ENCODE measurements around the gene GART. TPM values are rescaled to one million over a fixed set of nuclear protein-coding genes. Genes with fewer than 3 reads are reported as not detected.
"Not testable (repeated sequence)": the region's sequence is repeated elsewhere in the genome, so short reads cannot be mapped to it uniquely, and the experiment has no call there.

Gene GART
- total RNA-seq, 1 donor from 2014 or later, result 58.2 TPM

DNA sequence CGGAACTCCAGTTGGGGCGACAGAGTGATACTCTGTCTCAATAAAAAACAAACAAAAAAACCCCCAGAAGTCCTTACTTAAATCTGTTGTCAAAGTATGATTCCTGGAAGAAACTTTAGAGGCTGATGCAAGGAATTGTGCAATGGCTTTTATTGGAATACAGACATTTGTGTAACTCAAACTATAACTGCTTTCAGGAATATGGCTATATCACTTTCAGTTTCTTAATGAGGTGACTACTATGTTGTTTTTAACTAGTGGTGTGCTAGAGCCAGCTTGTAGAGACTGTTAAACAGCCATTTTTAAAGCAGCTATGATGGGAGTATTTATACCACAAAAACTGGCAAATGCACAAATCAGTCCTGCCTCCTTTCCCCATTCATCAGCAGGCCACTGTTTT is 27.7 kb downstream of the GART start:
- DNase-seq (ENCODE audit: low spot score), result no peak
- no peaks in the 10 kb centered on the region for H3K9me3 Mint-ChIP-seq (ENCODE audit: low read depth)
- TF ChIP-seq, protein P1, sequence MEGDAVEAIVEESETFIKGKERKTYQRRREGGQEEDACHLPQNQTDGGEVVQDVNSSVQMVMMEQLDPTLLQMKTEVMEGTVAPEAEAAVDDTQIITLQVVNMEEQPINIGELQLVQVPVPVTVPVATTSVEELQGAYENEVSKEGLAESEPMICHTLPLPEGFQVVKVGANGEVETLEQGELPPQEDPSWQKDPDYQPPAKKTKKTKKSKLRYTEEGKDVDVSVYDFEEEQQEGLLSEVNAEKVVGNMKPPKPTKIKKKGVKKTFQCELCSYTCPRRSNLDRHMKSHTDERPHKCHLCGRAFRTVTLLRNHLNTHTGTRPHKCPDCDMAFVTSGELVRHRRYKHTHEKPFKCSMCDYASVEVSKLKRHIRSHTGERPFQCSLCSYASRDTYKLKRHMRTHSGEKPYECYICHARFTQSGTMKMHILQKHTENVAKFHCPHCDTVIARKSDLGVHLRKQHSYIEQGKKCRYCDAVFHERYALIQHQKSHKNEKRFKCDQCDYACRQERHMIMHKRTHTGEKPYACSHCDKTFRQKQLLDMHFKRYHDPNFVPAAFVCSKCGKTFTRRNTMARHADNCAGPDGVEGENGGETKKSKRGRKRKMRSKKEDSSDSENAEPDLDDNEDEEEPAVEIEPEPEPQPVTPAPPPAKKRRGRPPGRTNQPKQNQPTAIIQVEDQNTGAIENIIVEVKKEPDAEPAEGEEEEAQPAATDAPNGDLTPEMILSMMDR (IDR thresholded peaks at IDR 0.05), result no peak
- peaks cover 48% of the 10 kb centered on the region for H3K36me3 Mint-ChIP-seq (ENCODE audit: low read depth)
- no peak overlapping the region for H3K27ac Mint-ChIP-seq (ENCODE audit: unreplicated experiment)
- no peak overlapping the region for H3K4me3 Mint-ChIP-seq (ENCODE audit: unreplicated experiment)
- no peaks in the 10 kb centered on the region for H3K27me3 Mint-ChIP-seq (ENCODE audit: low read depth)
- no peaks in the 10 kb centered on the region for H3K4me1 Mint-ChIP-seq (ENCODE audit: low read depth)

DNA sequence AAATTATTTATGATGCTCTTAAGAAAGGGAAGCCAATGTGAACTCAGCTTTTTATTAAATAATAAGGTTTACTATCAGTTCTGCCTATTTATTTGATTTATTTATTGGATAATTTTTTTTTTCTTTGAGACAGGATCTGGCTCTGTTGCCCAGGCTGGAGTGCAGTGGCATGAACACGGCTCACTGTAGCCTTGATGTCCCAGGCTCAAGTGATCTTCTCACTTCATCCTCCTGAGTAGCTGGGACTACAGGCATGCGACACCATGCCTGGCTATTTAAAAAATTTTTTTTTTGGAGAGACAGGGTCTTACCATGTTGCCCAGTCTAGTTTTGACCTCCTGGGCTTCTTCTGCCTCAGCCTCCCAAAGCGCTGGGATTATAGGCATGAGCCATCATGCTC is 29.4 kb downstream of the GART start:
- no peaks in the 10 kb centered on the region for H3K9me3 Mint-ChIP-seq (ENCODE audit: low read depth)
- peaks cover 45% of the 10 kb centered on the region for H3K36me3 Mint-ChIP-seq (ENCODE audit: low read depth)
- DNase-seq (ENCODE audit: low spot score), result no peak
- H3K4me3 Mint-ChIP-seq (ENCODE audit: unreplicated experiment), result no peak overlapping the region
- H3K27ac Mint-ChIP-seq (ENCODE audit: unreplicated experiment), result no peak overlapping the region
- no peaks in the 10 kb centered on the region for H3K27me3 Mint-ChIP-seq (ENCODE audit: low read depth)
- H3K4me1 Mint-ChIP-seq (ENCODE audit: low read depth), result no peaks in the 10 kb centered on the region
- TF ChIP-seq, protein P1 (IDR thresholded peaks at IDR 0.05), result no peak

DNA sequence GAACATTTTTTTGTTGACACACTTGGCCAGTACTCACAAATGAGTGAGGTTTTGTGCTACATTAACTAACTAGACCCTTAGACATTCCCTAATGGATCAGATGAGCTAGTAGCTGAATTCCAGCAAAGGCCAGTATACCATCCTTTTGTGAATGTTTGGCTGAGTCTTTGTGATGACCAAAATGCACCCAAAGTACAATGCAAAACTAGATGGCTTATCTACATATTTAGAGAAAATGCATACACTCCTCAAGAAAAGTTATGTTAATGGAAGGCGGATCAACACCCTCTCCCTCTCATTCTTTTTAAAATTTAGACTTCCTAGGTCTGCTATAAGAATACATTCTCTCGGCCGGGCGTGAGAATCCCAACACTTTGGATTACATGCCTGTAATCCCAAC is 30.3 kb downstream of the GART start:
- Mint-ChIP-seq H3K9me3 (ENCODE audit: low read depth) (peaks cover 3% of the 10 kb centered on the region), H3K36me3 (ENCODE audit: low read depth) (peaks cover 43% of the 10 kb centered on the region), H3K27me3 (ENCODE audit: low read depth) (no peaks in the 10 kb centered on the region), H3K27ac (ENCODE audit: unreplicated experiment) (no peak overlapping the region), H3K4me1 (ENCODE audit: low read depth) (no peaks in the 10 kb centered on the region), H3K4me3 (ENCODE audit: unreplicated experiment) (no peak overlapping the region)
- DNase-seq (ENCODE audit: low spot score), result no peak
- TF ChIP-seq, protein P1 (IDR thresholded peaks at IDR 0.05), result no peak

DNA sequence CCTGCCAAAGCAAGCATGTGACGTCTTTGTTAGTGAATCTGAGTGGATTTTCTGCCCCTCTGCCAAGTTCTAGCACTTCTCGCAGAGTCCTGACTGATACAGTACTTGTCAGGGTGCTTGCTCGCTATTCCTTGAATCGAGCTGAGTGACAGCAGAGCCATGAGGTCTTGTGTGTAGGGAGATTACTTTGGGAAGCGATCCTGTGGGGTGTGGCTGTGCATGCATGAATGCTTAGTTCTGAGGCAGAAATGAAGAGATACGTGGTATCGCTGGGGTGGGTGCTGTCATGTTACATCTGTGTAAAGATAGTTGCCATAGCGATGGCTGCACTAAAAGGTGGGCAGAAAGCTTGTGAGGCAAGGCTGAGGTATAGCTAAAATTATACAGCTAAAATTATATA is 31.1 kb downstream of the GART start:
- Mint-ChIP-seq H3K9me3 (ENCODE audit: low read depth) (peaks cover 3% of the 10 kb centered on the region), H3K36me3 (ENCODE audit: low read depth) (peaks cover 38% of the 10 kb centered on the region), H3K4me3 (ENCODE audit: unreplicated experiment) (no peak overlapping the region), H3K27ac (ENCODE audit: unreplicated experiment) (no peak overlapping the region), H3K4me1 (ENCODE audit: low read depth) (no peaks in the 10 kb centered on the region), H3K27me3 (ENCODE audit: low read depth) (no peaks in the 10 kb centered on the region)
- TF ChIP-seq, protein P1 (IDR thresholded peaks at IDR 0.05), result no peak
- DNase-seq (ENCODE audit: low spot score), result no peak

DNA sequence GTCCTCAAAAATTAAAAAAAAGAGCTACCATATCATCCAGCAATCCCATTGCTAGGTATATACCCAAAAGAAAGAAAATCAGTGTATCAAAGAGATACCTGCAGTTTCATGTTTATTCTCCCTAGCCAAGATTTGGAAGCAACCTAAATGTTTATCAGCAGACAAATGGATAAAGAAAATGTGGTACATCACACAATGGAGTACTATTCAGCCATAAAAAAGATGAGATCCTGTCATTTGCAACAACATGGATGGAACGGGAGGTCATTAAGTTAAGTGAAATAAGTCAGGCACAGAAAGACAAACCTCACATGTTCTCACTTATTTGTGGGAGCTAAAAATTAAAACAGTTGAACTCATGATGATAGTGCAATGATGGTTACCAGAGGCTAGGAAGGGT is 34.9 kb downstream of the GART start:
- H3K36me3 Mint-ChIP-seq (ENCODE audit: low read depth), result peaks cover 42% of the 10 kb centered on the region
- H3K27ac Mint-ChIP-seq (ENCODE audit: unreplicated experiment); H3K27me3 Mint-ChIP-seq (ENCODE audit: low read depth); H3K4me3 Mint-ChIP-seq (ENCODE audit: unreplicated experiment); H3K9me3 Mint-ChIP-seq (ENCODE audit: low read depth); H3K4me1 Mint-ChIP-seq (ENCODE audit: low read depth); DNase-seq (ENCODE audit: low spot score): not testable (repeated sequence)

DNA sequence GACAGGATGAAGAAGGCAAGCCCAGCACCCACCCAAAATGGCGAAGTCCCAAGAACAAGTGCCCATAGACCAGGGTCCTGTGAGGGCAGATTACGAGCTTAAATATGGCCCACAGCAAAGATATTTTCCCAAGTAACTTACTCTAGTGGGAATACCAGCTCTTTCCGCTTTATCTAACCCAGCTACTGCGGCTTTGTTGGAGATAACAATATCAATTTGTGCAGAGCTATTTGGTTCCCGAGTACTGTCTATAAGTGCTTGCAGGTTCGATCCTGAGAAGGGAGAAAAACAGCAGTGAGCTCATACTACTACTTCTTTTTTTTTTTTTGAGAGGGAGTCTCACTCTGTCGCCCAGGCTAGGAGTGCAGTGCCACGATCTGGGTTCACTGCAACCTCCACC is 36.1 kb downstream of the GART start:
- TF ChIP-seq, protein P1 (IDR thresholded peaks at IDR 0.05), result no peak
- H3K27ac Mint-ChIP-seq (ENCODE audit: unreplicated experiment), result no peak overlapping the region
- H3K27me3 Mint-ChIP-seq (ENCODE audit: low read depth), result no peaks in the 10 kb centered on the region
- peaks cover 32% of the 10 kb centered on the region for H3K36me3 Mint-ChIP-seq (ENCODE audit: low read depth)
- H3K4me3 Mint-ChIP-seq (ENCODE audit: unreplicated experiment), result no peak overlapping the region
- DNase-seq (ENCODE audit: low spot score), result no peak
- peaks cover 3% of the 10 kb centered on the region for H3K9me3 Mint-ChIP-seq (ENCODE audit: low read depth)
- no peaks in the 10 kb centered on the region for H3K4me1 Mint-ChIP-seq (ENCODE audit: low read depth)

All from chondrocyte (in vitro differentiated cells).